ENCODE data around the gene LRP8. TPM values are rescaled to one million over a fixed set of nuclear protein-coding genes. Genes with fewer than 3 reads are reported as not detected.

LRP8 gene
- total RNA-seq, 1 donor from 2014 or later: 6.0 TPM

DNA sequence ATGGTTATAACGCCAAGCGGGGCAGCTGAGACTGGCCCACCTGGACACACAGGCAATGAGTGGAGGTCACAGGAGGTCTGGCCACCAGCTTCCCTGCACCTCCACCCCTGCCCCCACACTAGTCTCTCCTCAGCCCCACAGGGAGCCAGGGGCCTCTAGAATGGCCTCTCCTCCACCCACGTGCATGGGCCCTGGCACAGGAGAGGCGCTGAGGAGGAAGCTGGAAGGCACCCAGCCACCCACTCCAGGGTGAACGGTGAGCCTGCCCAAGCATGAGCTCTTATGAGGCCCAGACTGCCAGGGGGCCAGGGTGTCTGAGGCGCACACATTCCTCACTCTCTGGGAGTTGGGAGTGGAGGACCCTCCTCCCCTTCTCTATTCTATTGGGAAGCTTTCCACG is 22.2 kb downstream of the LRP8 start:
- DNase-seq (ENCODE audit: low spot score): no peak

DNA sequence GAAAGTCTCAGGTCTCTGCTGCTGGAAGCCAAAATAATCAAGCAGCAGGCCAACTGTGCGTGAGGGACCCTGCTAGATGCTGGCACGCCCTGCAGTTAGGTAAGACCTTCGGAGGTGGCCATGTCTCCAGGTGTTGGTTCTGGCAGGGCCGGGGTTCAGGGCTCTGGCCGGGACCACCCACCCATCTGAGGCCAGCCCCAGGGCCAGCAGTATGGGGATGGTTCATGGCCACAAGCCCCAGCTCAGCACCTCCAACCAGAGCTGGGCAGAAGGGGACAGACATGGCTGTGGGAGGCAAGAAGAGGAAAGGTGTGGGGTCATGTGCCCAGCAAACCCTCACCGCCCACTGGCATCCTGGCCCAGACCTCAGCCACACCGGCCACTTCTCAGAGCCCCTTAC is 23.3 kb downstream of the LRP8 start:
- no peak for DNase-seq (ENCODE audit: low spot score)

DNA sequence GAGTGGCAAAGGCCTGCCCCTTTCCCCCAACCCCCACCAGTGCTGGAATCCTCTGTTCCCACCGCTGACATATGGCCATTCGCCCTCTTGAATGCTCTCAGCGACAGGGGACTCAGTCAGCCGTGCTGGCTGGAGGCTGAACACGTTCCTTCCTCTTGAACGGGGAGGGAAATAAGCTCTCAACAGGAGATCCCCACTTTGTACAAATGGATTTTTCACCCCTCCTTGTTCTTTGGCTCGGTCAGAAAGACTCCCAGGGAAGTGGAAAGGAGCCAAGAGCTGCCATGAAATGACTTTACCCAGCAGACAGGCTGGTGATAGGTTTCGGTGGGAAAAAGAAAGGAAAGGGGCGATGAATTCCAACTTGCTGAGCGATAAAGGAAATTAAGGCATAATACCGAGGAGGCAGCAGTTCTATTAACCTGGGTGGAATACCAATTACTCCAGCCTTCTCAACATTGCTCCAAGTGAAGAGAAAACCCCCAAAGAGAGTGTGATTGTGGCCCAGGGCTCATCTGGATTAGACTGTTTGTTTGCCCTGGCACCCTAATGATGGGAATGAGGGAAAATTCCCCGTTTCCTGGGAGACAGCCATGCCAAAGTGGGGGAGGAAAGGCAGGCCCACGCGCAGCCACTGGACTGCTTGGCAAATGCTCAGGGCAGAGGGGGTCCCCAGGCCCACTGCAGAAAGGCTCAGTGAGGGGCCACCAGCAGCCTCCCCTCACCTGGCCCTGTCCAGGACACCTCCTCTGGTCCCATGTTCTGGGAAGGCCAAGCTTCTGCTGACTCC is 23.9 kb downstream of the LRP8 start:
- DNase-seq (ENCODE audit: low spot score): no peak

DNA sequence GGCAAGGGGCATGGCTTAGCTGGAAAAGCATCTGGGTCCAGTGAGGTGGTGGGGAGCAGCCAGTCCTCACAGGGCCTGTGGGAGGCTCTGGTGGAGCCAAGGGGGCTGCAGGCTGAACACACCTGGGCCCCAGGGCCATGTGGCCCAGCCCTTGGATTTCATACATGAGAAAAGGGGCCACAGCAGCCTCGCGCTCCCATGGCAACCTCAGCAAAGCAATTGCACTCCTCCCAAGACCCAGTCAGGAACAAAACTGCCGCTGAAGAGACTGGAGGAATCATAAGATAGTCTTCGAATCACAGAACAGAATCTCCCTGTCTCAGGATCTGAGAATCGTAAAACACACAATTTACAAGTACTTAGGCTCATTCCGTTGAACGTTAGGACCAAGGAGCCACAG is 24.6 kb downstream of the LRP8 start:
- no peak for DNase-seq (ENCODE audit: low spot score)

DNA sequence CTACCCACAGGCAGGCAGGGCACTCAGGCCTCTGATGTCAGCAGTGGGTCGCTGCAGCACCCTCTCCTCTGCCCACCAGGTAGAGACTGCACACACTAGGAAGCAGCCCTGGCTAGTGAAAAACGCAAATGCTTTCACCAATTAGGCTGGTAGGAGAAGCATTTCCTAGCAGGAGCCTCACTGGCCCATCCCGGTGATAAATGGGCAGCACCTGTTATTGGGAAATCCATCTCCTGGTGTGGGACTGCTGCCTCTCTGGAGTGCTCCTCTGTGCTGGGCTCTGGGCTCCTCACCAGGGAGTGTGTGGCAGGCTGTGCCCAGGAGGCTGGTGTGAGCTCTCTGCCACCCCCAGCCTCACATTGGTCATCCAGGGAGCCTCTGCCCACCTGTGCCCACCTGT is 28.6 kb downstream of the LRP8 start:
- no peak for DNase-seq (ENCODE audit: low spot score)

DNA sequence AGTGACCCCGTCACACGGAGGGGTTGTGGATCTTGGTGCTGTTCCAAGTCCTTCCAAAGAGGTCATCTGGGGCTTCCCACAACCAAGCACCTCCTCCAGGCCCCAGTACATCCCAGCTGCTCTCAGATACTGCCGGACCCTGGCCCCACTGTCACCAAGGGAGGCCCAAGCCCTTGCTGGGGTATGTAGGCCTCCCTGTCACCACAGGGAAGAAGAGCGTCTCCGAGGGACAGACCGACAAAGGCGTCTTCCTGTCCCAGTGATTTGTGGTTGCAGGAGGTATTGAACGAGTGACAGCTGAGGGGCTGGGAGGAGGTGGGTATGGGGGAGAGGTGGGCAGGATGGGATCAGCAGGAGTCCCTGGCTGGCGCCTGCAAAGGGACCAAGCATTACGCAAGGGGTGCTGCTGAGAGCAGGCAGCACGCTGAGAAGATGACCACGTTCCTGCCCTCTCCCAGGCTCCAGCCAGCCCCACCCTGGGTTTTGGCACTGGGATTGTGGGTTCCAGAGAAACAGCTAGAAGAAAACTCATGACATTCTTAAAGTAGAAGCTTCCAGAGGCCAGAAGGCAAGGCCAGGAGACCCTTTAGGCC is 29.7 kb downstream of the LRP8 start:
- DNase-seq (ENCODE audit: low spot score): no peak

DNA sequence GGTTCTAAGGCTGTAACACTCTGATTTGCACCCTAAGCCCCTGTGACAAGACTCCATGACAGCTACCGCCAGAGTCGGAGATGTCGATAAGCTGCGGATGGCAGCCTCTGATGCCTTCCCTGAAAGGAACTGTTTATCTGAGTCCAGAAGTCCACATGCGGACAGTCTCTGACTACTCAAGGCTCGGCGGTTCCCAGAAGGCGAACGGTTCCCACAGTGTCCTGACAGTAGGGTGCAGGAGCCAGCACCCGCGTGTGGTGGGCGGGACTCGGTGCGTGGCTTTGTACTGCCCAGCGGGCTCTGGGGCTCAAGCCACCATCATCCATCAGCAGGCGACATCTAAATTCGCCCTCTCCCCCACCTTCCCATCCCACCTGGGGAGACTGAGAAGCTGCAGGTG is 30.7 kb downstream of the LRP8 start:
- no peak for DNase-seq (ENCODE audit: low spot score)

DNA sequence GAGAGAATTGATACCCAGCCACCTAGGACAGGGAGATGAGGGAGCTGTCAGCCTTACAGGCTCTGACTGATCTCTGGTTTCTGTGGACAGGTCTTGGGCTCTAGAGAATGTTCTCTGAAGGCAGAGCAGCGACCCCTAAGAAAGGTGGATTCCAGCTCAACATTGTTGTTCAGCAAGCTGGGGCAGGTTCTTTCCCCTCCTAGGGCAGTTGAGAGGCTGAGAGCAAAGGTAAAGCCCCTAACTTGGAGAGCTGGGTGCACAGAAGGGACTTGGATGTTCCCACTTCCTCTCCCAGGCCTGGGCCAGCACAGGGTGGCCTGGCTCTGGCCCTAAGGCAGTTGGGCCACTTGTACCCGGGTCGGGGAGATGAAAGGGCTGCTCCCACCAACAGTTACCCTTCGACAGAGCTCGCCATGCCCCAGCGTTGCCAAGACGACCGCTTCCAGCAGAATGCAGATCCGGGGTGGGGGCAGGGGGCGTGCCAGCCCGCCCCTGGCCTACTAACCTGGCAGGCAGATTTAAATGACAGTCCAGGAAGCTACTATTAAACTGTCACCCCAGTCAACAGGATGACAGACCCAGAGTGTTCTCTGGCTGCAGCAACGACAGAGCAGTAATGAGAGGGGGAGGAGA is 31.6 kb downstream of the LRP8 start:
- DNase-seq (ENCODE audit: low spot score): no peak

DNA sequence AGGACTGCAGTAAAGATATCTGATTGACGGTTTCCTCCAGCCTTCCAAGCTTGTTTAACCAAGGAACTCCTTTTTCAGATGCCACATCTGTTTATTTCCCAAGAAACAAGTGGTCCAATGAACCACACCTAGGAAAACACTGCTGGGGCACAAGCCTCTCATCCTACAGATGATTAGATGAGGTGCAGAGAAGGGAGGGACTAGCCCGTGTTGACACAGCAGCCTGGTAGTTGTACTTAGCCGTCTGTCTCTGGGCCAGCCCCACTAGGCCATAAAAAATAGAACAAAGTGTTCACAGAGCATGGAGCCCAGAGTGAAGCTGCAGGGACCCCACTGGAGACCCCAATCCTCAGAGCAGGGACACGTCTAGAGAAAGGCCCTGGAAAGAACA is 32.1 kb downstream of the LRP8 start:
- peak; percentile 36 for DNase-seq (ENCODE audit: low spot score)

DNA sequence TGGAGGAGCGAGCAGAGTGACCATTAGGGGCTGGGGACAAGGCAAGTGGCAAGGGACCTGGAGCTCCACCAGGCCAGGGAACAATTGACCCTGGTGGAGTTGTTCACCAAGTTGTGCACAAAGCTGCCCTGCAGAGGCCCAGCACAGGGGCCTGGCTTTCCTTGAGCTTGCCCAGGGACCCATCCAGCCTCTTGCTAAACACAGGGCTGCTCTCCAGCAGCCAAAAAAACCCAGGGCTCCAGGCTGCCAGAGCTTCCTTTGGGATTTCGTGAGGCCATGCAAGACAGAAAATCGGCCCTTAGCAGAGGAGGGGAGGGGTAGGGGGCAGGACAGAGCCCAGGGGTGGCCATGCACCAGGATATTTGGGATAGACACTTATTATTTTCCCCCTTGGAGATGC is 32.6 kb downstream of the LRP8 start:
- DNase-seq (ENCODE audit: low spot score): peak; percentile 61

DNA sequence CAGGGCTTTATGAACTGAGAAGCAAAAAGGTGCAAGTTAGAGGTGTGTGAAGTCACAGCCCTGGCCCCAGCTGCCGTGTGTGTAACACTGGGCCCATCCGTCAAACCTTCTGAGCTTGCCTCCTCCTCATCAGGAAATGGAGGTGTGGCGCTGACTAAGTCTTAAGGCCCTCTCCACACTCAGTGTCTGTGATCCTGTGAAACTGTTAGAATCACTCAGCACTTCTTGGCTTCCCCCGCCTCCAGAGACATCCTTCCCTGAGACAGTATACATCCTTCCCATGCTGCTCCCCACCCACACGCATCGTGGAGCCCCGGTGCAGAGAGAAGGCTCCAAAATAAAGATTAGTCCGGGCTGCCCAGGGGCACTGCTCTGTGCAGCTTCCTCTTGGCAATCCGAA is 33.3 kb downstream of the LRP8 start:
- peak; percentile 51 for DNase-seq (ENCODE audit: low spot score)

DNA sequence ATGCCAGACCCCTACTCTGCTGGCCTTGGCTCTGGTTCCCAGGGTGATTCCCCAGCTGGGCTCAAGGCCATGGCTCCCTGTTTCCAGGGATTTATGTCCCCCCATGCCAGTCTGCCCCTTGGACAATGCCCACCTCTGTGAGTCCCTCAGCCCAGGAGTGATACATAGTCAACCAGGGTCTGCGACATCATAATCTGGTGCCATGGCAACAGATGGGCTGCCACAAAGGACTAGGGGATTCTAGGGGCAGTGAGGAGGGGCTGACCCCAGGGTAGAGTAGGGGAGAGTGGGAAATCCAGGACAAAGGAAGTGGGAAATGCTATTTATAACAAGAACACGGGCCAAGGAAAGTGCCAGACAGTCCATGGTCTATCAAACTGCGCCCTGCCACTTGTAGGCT is 33.8 kb downstream of the LRP8 start:
- no peak for DNase-seq (ENCODE audit: low spot score)

DNA sequence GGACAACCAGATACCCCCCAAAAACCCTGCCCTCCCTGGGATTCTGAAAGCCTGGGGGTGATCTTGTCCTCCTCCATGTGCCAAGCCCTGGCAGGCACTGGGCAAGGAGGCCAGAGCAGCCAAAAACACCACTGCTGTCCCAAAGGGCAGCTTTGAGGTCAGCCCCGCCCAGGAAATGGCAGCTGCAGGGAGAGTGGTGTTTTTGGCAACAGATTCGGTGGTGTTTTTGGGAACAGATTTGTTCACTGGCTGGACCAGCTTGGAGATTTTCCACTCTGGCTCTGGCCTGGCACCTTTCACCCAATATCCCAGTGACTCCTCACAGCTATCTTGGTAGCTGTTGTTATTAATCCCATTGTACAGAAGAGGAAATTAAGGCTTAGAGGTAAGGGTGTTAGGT is 34.7 kb downstream of the LRP8 start:
- no peak for DNase-seq (ENCODE audit: low spot score)

DNA sequence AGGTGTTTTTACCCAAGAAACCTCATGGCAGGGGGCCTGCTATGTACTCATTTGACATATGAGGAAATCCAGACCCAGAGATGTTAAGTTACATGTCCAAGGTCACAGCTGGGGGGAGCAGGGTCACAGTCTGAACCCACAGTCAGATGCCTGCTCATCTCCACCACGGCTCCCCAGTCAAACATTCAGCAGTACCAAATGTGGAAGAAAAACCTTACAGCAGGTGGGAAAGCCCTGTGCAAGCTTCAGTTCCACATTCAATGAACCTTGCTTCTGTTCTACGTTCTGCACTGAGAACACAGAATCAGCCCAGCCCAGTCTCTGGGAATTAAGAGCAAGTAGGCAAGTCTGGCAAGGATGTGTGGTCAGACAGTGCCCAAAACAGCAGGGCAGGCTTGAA is 35.2 kb downstream of the LRP8 start:
- no peak for DNase-seq (ENCODE audit: low spot score)

DNA sequence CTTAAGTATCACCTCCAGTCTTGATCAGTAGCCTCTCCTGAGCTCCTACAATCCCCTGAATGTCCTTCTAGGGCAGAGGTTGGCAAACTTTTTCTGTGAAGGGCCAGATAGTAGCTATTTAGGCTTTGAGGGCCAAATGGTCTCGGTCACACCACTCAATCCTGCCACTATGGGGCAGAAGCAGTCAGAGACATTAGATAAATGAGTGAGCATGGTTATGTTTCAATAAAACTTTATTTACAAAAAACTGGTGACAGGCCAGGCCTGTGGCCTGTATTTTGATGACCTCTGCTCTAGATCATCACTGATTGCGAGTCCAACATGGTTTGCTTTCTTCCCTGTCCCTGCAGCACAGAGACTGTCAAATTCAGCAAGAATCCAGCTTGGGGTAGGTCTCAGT is 36.3 kb downstream of the LRP8 start:
- DNase-seq (ENCODE audit: low spot score): no peak

DNA sequence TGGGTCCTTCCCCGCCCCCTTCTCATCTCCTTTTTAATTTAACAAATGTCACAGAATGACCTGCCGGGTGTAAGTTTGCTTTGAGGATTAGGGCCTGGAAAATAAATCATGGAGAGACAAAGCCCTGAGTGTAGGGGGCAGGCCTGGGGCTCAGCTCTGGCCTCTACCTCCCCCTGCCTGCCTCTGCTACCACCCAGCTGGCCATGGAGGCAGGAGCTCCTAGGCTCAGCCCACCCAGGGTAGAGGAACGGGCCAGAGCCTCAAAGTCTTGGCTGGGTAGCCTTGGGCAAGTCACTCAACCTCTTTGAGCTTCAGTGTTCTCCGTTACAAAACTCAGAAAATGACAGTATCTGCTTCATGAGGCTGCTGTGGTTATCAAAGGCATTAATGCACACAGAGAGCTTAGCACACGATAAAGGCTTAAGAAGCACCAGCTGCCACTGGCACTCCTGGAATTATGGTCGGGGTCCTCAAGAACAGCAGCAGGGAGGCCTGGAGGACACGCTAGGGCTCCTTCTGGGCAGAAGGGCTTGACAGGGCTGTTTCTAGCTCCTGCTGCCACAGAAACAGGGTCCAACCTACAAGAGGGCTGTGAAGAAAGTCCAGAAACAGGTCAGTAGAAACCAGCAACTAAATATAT is 39.0 kb downstream of the LRP8 start:
- no peak for DNase-seq (ENCODE audit: low spot score)

DNA sequence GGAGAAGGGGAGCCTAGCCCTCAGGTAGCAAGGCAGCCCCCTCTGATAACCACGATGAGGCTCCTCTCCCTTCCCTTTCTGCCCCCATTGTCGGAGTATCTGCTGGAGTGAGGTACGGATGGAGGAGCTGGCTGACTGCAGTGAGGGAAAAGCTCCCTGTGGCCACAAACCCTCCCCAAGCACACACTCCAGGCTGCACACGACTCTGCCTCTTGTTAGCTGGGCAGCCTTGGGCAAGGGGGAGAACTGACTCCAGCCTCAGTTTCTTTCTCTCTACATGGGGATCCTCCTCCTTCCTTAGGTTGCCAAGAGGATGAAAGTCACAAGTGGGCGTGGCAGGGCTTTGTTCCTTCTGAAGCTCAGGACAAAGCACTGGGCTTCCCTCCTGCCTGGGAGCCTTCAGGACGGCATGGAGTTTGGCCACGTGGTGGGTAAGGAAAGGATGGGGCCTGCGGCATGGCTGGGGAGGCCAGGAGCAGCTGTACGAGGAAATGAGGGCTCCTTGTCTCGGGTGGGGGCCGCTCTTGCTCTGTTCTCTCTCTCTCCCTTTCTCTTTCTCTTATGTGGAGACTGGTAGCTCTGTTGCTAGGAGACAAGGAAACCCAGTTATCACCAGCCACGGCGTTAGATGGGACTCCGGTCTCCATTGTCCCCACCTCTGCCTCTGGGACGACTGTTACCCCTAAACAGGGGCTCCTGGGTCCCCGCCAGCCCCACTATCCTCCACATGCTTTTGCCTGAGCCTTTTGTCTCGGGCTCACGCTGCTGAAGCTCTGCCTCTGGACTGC is 39.7 kb downstream of the LRP8 start:
- no peak for DNase-seq (ENCODE audit: low spot score)

DNA sequence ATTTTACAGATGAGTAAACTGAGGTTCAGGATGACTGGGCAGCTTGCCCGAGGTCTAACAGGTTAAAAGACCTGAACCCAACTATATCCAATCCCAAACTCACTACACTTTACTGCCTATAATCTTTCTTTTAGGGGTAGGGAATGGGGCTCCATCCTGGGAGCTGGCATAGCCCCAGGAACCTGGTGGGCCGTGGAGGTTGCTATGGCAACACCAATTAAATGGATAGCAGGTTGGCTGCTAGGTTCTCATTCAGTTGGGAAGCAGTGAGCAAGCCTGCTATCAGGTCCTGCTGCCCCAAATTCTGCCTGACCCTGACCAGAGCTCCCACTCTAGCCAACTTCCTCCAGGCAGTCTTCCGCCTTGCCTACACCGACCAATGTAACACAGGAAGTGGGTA is 40.9 kb downstream of the LRP8 start:
- no peak for DNase-seq (ENCODE audit: low spot score)

DNA sequence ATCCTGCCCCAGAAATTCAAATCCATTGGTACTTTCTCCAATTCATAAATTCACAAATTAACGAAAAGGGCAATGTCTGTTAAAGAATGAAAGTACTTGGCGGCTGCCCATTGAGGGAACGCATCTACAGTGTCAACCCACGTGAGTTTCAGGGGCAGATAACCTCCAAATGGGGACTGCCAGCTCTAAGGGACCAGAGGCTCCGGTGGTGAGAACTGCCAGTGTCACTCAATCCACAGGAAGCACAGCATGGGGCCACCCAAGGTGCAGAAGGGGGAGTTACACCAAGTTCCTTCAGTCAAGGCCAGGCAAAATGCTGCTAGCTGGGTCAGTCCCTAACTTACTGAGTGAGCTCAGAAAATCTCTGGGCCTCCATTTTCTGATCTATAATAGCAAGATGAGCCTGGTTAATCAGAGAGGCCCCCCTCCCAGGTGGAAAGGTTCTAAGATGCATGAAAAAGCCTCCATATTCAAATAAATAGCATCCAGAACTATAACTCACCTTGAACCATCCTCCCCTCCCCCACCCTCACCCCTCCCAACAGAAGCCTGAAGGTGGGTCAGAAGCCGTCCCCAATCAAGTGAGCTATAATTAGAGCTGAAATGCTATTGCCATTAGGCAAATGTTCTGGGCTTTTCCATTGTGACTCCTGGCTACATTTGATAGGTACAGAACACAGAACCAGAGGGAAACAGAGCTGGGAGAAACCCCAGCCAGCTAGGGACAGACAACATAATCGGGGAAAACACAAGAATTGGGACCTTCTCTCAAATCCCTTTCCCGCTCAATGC is 41.7 kb downstream of the LRP8 start:
- no peak for DNase-seq (ENCODE audit: low spot score)

DNA sequence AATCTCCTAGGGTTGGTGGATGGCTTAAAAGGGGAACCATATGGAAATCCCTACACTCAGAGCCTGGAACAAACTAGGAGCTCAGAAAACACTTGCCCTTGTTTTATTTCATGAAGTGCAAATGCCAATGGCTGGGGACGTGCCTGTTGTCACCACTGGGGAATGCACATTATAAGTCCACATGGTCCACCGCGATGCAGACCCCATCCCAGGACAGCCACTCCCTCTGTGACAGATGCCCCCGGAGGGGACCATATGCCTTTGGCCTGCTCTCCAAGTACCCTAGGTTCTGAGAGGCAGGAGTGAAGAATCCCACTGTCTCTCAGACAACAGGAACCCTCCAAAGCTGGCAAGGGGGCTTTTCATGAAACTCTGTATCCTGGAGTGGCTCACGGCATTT is 42.3 kb downstream of the LRP8 start:
- no peak for DNase-seq (ENCODE audit: low spot score)

Data from umbilical cord (tissue), 2 donors.